ENCODE data around the gene TMEM38B.

The TMEM38B gene

GRCh38 chr9:105822814-105823213 lies 128.5 kb downstream of the TMEM38B start:
- no peak for DNase-seq (ENCODE audit: low spot score)
- in situ Hi-C loops (cut with MboI; ENCODE audit: low sequenced_read_pairs, unreplicated experiment) = no loop called here
- no peak for TF ChIP-seq CTCF (IDR thresholded peaks at IDR 0.05; ENCODE audit: borderline replicate concordance, control extremely low read depth, extremely low read depth, insufficient read depth, missing control alignments)

All from GM13976 (cell line).